Aorta (tissue), 5 donors: ENCODE data around the gene LUC7L. TPM values are rescaled to one million over a fixed set of nuclear protein-coding genes. Genes with fewer than 3 reads are reported as not detected.

Source experiments
- ATAC-seq: fragments of 200-7000 bp; cut with Tn5 transposase; one replicate; pipeline ENCODE4 v1.9.1; 2022; ENCODE audit warnings: moderate library complexity; ENCODE audit not compliant: low FRiP score
- DNase-seq, 2 donors: peaks; one replicate each; pipeline ENCODE4 v3.0.0-alpha.2; 2020
- H3K27ac ChIP-seq, 2 donors: one replicate each; pipeline ENCODE4 v1.5.1; 2013; ENCODE audit warnings: low read length in 2 of 2, mild to moderate bottlenecking in 2 of 2, moderate library complexity in 2 of 2, control low read depth in 1 of 2, inconsistent platforms in 1 of 2, low read depth in 1 of 2
- H3K27me3 ChIP-seq, 2 donors: one replicate each; pipeline ENCODE4 v1.6.1; 2013; ENCODE audit warnings: control low read depth in 1 of 2, low read length in 1 of 2, mild to moderate bottlenecking in 1 of 2, moderate library complexity in 1 of 2; ENCODE audit not compliant: insufficient read depth in 2 of 2, control insufficient read depth in 1 of 2
- H3K36me3 ChIP-seq, 2 donors: one replicate each; pipeline ENCODE4 v1.6.1; 2013; ENCODE audit warnings: control low read depth in 1 of 2, low read length in 1 of 2, mild to moderate bottlenecking in 1 of 2; ENCODE audit not compliant: insufficient read depth in 2 of 2, control insufficient read depth in 1 of 2
- H3K4me1 ChIP-seq, 2 donors: one replicate each; pipeline ENCODE4 v1.6.1; 2013; ENCODE audit warnings: low read length in 2 of 2, control low read depth in 1 of 2, mild to moderate bottlenecking in 1 of 2, moderate library complexity in 1 of 2; ENCODE audit not compliant: insufficient read depth in 2 of 2, control insufficient read depth in 1 of 2
- H3K4me3 ChIP-seq, 2 donors: one replicate each; pipeline ENCODE4 v1.5.1; 2013; ENCODE audit warnings: low read length in 2 of 2, control low read depth in 1 of 2, mild to moderate bottlenecking in 1 of 2
- H3K9me3 ChIP-seq: one replicate; pipeline ENCODE4 v1.6.1; 2013; ENCODE audit warnings: mild to moderate bottlenecking, low read length; ENCODE audit not compliant: control insufficient read depth
- WGBS, 2 donors: extraction: QIAGEN DNeasy Blood & Tissue Kit; methylation state at CpG; one replicate each; pipeline ENCODE4 v1.1.7; 2013; 5-methylcytosine and 5-hydroxymethylcytosine counted together
- intact Hi-C, 2 donors: fragments of 100-400 bp; cut with DNase I; formaldehyde crosslinking; loops; one replicate each; pipeline versions ENCODE4 v1.14.2 to v1.15.0; 2022
- polyA plus RNA-seq, 2 donors: library from polyadenylated mRNA; stranded (reverse); fragments of 200-250 nt; gene quantifications; one replicate each; pipeline ENCODE4 v1.2.3, GENCODE V29; 2013
- total RNA-seq, 2 donors: library from RNA; stranded (reverse); fragmentation: NEBNext Ultra II Directional; extraction: Animal tissue kit (Norgen Biotek cat#: 25700); gene quantifications; one replicate each; pipeline ENCODE4 v1.2.1, GENCODE V29; 2021
- donor health status: healthy with polysubstance abuse.
- donor health status: Bipolar disorder and iron deficiency.
- donor health status: DM: no; HTN: no; CAD: no.
- donor health status: DM: no; HTN: no; CAD: no.
- donor health status: DM: yes; HTN: yes; CAD: no.

The LUC7L gene
- total and polyA plus RNA-seq, 4 donors, result 28.4 to 346 (median 84.0) TPM

- no peaks in the 10 kb centered on the region for H3K9me3 ChIP-seq
- no peak overlapping the region for H3K27ac ChIP-seq
- no peaks in the 10 kb centered on the region for H3K4me1 ChIP-seq
- no peaks in the 10 kb centered on the region for H3K36me3 ChIP-seq
- 71 to 76% methylated on average over 12 of the region's 12 CpGs for WGBS, 2 donors
- no peaks in the 10 kb centered on the region for H3K27me3 ChIP-seq
- no peak overlapping the region for H3K4me3 ChIP-seq
- ATAC-seq (no peak), DNase-seq (no peak)
- intact Hi-C loops, result no loop called here
Measured at GRCh38 chr16:142405-142967, 86.8 kb downstream of the LUC7L start.

GRCh38 chr16:140175-140857 lies 88.9 kb downstream of the LUC7L start:
- ATAC-seq (no peak), DNase-seq (no peak)
- H3K27me3 ChIP-seq, result no peaks in the 10 kb centered on the region
- intact Hi-C loops, result no loop called here
- 47 to 57% methylated on average over 10 of the region's 10 CpGs for WGBS, 2 donors
- no peak overlapping the region for H3K27ac ChIP-seq
- no peaks in the 10 kb centered on the region for H3K4me1 ChIP-seq
- no peaks in the 10 kb centered on the region for H3K9me3 ChIP-seq
- H3K4me3 ChIP-seq, result no peak overlapping the region
- no peaks in the 10 kb centered on the region for H3K36me3 ChIP-seq

Other genes starting within 250 kb of the LUC7L start
- gene POLR3K, start 175.8 kb downstream of the LUC7L start, total RNA-seq, result 1 to 10 TPM; 6.0 to 6.1 TPM
- gene POLR3K, start 175.8 kb downstream of the LUC7L start, polyA plus RNA-seq, result 10 to 100 TPM in 1 of 2 donors, 1 to 10 TPM in 1; 8.5 to 10.9 TPM
- gene SNRNP25, start 175.6 kb downstream of the LUC7L start, total RNA-seq, result 10 to 100 TPM; 10.7 to 11.1 TPM
- gene SNRNP25, start 175.6 kb downstream of the LUC7L start, polyA plus RNA-seq, result 10 to 100 TPM; 18.5 to 32.2 TPM
- 10 to 100 TPM; 79.2 to 91.0 TPM for gene RHBDF1, start 156.8 kb downstream of the LUC7L start, total RNA-seq
- 100 to 1,000 TPM in 1 of 2 donors, 10 to 100 TPM in 1; 23.7 to 215 TPM for gene RHBDF1, start 156.8 kb downstream of the LUC7L start, polyA plus RNA-seq
- 10 to 100 TPM; 56.2 to 59.5 TPM for gene MPG, start 151.2 kb downstream of the LUC7L start, total RNA-seq
- gene MPG, start 151.2 kb downstream of the LUC7L start, polyA plus RNA-seq, result 100 to 1,000 TPM in 1 of 2 donors, 10 to 100 TPM in 1; 88.7 to 213 TPM
- 10 to 100 TPM; 13.4 to 29.0 TPM for gene NPRL3, start 90.8 kb downstream of the LUC7L start, total RNA-seq
- 10 to 100 TPM in 1 of 2 donors, 1 to 10 TPM in 1; 5.8 to 16.3 TPM for gene NPRL3, start 90.8 kb downstream of the LUC7L start, polyA plus RNA-seq
- gene HBZ, start 76.8 kb downstream of the LUC7L start, total RNA-seq, result not detected
- gene HBZ, start 76.8 kb downstream of the LUC7L start, polyA plus RNA-seq, result not detected
- 1 to 10 TPM in 1 of 2 donors, not detected in 1; 3.1 TPM for gene HBM, start 63.5 kb downstream of the LUC7L start, total RNA-seq
- not detected for gene HBM, start 63.5 kb downstream of the LUC7L start, polyA plus RNA-seq
- 1,000 to 10,000 TPM in 1 of 2 donors, 100 to 1,000 TPM in 1; 448 to 1,265 TPM for gene HBA2, start 56.6 kb downstream of the LUC7L start, total RNA-seq
- 10 to 100 TPM; 30.6 to 35.8 TPM for gene HBA2, start 56.6 kb downstream of the LUC7L start, polyA plus RNA-seq
- gene HBA1, start 52.8 kb downstream of the LUC7L start, total RNA-seq, result 1,000 to 10,000 TPM in 1 of 2 donors, 100 to 1,000 TPM in 1; 559 to 1,337 TPM
- 1 to 10 TPM in 1 of 2 donors, not detected in 1; 8.0 TPM for gene HBA1, start 52.8 kb downstream of the LUC7L start, polyA plus RNA-seq
- gene HBQ1, start 49.0 kb downstream of the LUC7L start, total RNA-seq, result not detected
- not detected for gene HBQ1, start 49.0 kb downstream of the LUC7L start, polyA plus RNA-seq
- gene FAM234A, start 5.4 kb upstream of the LUC7L start, total RNA-seq, result 10 to 100 TPM; 58.0 to 60.7 TPM
- gene FAM234A, start 5.4 kb upstream of the LUC7L start, polyA plus RNA-seq, result 10 to 100 TPM; 32.2 to 53.0 TPM
- gene RGS11, start 46.5 kb upstream of the LUC7L start, total RNA-seq, result 10 to 100 TPM in 1 of 2 donors, 1 to 10 TPM in 1; 3.3 to 35.2 TPM
- 10 to 100 TPM in 1 of 2 donors, 1 to 10 TPM in 1; 5.4 to 76.5 TPM for gene RGS11, start 46.5 kb upstream of the LUC7L start, polyA plus RNA-seq
- 1 to 10 TPM in 1 of 2 donors, not detected in 1; 3.1 TPM for gene ARHGDIG, start 51.1 kb upstream of the LUC7L start, total RNA-seq
- gene ARHGDIG, start 51.1 kb upstream of the LUC7L start, polyA plus RNA-seq, result under 1 TPM in 1 of 2 donors, not detected in 1; 0.75 TPM
- gene PDIA2, start 53.7 kb upstream of the LUC7L start, total RNA-seq, result 1 to 10 TPM in 1 of 2 donors, not detected in 1; 1.6 TPM
- gene PDIA2, start 53.7 kb upstream of the LUC7L start, polyA plus RNA-seq, result 1 to 10 TPM; 5.3 to 6.3 TPM
- gene AXIN1, start 123.3 kb upstream of the LUC7L start, total RNA-seq, result 10 to 100 TPM; 17.0 to 19.8 TPM
- 10 to 100 TPM in 1 of 2 donors, 1 to 10 TPM in 1; 9.1 to 14.2 TPM for gene AXIN1, start 123.3 kb upstream of the LUC7L start, polyA plus RNA-seq
- gene MRPL28, start 141.1 kb upstream of the LUC7L start, total RNA-seq, result 10 to 100 TPM; 35.5 to 38.0 TPM
- 100 to 1,000 TPM in 1 of 2 donors, 10 to 100 TPM in 1; 42.6 to 107 TPM for gene MRPL28, start 141.1 kb upstream of the LUC7L start, polyA plus RNA-seq
- gene PGAP6, start 152.5 kb upstream of the LUC7L start, total RNA-seq, result 10 to 100 TPM; 38.9 to 39.0 TPM
- 10 to 100 TPM; 27.4 to 41.4 TPM for gene PGAP6, start 152.5 kb upstream of the LUC7L start, polyA plus RNA-seq
- gene NME4, start 167.8 kb upstream of the LUC7L start, total RNA-seq, result 10 to 100 TPM; 65.6 to 81.9 TPM
- gene NME4, start 167.8 kb upstream of the LUC7L start, polyA plus RNA-seq, result 100 to 1,000 TPM in 1 of 2 donors, 10 to 100 TPM in 1; 95.5 to 128 TPM
- 10 to 100 TPM; 10.9 to 15.9 TPM for gene DECR2, start 172.4 kb upstream of the LUC7L start, total RNA-seq
- gene DECR2, start 172.4 kb upstream of the LUC7L start, polyA plus RNA-seq, result 10 to 100 TPM; 16.2 to 21.8 TPM
- 10 to 100 TPM; 60.5 to 63.3 TPM for gene RAB11FIP3, start 196.2 kb upstream of the LUC7L start, total RNA-seq
- gene RAB11FIP3, start 196.2 kb upstream of the LUC7L start, polyA plus RNA-seq, result 10 to 100 TPM; 22.0 to 68.8 TPM